Stimulated activated CD4-positive, alpha-beta T cell treated with anti-CD3 and anti-CD28 coated beads, Interleukin-12 subunit alpha, Interleukin-12 subunit beta, amount 100 ng/mL, for 48 hours (primary cell): ENCODE results near the gene DCPS.
"Not testable (repeated sequence)": the region's sequence is repeated elsewhere in the genome, so short reads cannot be mapped to it uniquely, and the experiment has no call there.

Source experiments
- DNase-seq, 3 donors: peaks; one replicate each; pipeline ENCODE4 v3.0.0-alpha.2; 2020; ENCODE audit warnings: low read depth in 2 of 3, low spot score in 1 of 3

Gene DCPS

GRCh38 chr11:126357969-126358762 lies 54.3 kb downstream of the DCPS start:
- DNase-seq, result no peak

GRCh38 chr11:126358763-126359160 lies 54.9 kb downstream of the DCPS start:
- DNase-seq, result no peak

GRCh38 chr11:126359431-126360048 lies 55.7 kb downstream of the DCPS start:
- DNase-seq, result no peak

DNA sequence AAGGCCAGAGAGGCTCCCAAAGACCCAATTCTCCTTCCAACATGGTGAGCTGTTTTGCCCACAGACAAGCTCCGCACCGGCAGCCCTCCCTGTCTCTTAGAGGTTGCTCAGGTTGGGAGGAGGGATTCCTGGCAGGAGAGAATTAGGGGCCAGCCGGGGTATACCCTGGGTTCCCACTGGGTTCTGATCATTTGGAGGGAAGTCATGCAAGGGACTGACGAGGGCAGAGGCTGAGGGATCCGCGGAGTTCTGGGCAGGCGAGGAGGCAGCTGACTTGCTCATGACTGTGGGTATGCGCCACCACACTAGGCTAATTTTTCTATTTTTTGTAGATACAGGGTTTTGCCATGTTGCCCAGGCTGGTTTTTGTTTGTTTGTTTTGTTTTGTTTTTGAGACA lies 56.2 kb downstream of the DCPS start:
- DNase-seq, result no peak

DNA sequence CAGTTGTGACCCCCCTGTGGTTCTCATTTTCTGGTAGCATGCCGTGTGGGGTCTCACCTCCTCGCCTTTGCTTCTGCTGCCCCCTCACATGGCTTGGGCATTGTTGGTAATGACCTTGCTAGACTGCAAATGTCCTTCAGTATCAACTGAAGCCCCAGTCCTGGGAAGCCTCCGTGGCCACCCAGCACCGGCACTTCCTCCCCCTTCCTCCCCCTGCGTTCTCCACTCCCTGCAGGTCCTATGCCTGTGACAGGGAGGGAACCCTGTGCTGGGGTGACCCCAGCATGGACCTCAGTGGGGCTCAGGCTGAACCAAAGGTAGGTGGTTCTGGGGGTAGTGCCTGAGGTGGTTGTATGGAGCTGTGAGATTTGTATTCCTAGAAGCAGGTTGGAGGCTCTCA lies 57.5 kb downstream of the DCPS start:
- no peak for DNase-seq

- DNase-seq, result no peak
Observed at GRCh38 chr11:126362879-126363655, 59.2 kb downstream of the DCPS start.

DNA sequence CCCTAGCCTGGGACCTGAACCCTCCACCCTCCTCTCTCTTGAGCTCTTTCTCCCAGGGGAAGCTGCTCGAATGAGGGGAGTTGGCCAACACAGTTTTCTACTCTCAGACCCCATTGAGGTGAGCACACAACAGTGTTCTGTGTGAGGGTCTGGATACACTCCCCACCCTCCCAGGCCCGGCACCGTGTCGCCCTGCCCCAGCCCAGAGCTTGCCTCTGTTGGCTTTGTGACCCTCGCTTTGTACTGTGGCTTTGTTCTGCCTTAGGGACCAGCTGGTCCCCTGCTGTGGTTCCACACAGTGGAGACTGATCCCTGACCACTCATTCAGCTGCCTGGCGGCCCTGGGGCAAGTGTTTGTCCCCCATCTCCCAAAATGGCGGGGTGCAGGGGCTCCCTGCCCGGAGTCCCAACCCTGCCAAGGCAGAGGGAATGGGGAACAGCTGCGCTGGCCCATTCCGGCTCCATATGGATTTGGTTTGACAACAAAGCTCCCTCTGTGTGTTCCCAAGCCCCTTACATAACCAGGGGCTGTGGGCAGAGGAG lies 59.9 kb downstream of the DCPS start:
- DNase-seq, result no peak

- DNase-seq, result not testable (repeated sequence)
Observed at GRCh38 chr11:126364735-126365134, 60.9 kb downstream of the DCPS start.

- not testable (repeated sequence) for DNase-seq
Observed at GRCh38 chr11:126365508-126365907, 61.6 kb downstream of the DCPS start.

- DNase-seq, result no peak
Observed at GRCh38 chr11:126366064-126366822, 62.4 kb downstream of the DCPS start.

- DNase-seq, result not testable (repeated sequence)
Observed at GRCh38 chr11:126366823-126367654, 63.2 kb downstream of the DCPS start.

GRCh38 chr11:126367806-126368205 lies 63.9 kb downstream of the DCPS start:
- not testable (repeated sequence) for DNase-seq

- not testable (repeated sequence) for DNase-seq
Observed at GRCh38 chr11:126368336-126369119, 64.7 kb downstream of the DCPS start.

- no peak for DNase-seq
Observed at GRCh38 chr11:126370016-126370415, 66.2 kb downstream of the DCPS start.

DNA sequence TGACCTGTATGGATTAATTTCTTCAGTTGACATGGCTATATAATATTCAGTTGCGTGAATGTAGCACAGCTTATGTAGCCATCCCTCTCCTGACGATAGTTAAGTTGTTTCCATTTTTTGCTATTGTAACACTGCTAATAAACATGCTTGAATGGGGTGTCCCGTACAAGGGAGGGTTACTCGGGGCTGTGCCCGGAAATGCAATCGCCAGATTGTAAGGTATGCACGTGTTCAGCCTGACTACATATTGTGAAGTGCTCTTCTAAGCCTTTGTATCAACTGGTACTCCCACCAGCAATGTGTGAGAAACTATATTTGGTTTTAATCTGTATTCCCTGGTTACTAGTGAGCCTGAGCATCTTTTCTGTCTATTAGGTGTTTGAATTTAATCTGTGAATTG lies 67.7 kb downstream of the DCPS start:
- no peak for DNase-seq

DNA sequence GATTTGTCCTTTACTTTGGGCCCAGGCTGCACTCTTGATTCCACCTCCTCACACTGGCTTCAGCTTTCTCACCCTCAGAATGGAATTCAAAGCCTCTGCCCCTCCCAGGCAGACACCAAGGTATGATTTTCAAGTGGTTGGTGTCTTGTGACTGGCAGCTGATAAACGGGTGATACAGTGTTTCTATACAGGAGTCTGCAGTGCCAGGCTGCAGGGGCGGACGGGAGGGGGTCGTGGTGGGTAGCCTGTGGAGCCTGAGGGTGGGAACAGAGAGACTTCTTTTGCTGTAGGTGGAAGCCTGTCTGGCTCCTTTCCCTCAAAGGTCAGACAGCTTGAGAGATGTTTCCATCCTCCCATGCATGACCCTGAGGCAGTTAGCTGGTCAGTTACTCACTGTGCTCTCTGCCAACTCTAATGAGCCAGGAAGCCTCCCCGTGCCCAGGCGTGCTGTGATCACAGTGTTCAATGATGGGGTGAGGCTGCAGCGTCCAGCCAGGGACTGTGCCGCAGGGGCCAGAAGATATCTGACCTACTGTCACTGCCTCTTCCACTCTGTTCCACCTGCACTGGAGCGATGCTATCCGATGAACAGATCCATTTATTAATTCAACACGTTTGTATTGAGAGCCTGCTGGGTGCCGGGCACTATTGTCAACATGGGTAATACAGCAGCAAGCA lies 69.7 kb downstream of the DCPS start:
- DNase-seq, result not testable (repeated sequence)

GRCh38 chr11:126374562-126375300 lies 70.9 kb downstream of the DCPS start:
- not testable (repeated sequence) for DNase-seq

DNA sequence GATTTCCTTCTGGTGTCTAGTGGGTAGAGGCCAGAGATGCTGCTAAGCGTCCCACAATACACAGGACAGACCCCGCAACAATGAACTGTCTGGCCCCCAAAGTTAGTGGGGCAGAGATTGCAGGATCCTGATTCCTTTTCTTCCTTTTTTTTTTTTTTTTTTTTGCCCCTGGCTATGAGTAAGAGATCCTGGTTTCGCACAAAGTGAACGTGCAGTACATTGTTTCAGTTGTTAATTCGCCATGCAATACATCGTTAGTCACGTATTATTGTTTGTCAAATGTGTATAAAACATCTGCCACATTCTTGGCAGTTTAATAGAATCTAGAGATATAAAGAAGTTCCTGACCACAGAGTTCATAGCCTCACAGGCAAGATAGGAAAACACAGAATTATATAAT lies 71.9 kb downstream of the DCPS start:
- DNase-seq, result no peak
